NK-92 (cell line): Measurements from ENCODE around the gene RAB11FIP3.
"Not testable (repeated sequence)": the region's sequence is repeated elsewhere in the genome, so short reads cannot be mapped to it uniquely, and the experiment has no call there.

Experiments
- DNase-seq: peaks from one replicate; lab custom pipeline; 2025; ENCODE audit not compliant: unreplicated experiment; lab: John Stamatoyannopoulos, UW

RAB11FIP3 gene, protein sequence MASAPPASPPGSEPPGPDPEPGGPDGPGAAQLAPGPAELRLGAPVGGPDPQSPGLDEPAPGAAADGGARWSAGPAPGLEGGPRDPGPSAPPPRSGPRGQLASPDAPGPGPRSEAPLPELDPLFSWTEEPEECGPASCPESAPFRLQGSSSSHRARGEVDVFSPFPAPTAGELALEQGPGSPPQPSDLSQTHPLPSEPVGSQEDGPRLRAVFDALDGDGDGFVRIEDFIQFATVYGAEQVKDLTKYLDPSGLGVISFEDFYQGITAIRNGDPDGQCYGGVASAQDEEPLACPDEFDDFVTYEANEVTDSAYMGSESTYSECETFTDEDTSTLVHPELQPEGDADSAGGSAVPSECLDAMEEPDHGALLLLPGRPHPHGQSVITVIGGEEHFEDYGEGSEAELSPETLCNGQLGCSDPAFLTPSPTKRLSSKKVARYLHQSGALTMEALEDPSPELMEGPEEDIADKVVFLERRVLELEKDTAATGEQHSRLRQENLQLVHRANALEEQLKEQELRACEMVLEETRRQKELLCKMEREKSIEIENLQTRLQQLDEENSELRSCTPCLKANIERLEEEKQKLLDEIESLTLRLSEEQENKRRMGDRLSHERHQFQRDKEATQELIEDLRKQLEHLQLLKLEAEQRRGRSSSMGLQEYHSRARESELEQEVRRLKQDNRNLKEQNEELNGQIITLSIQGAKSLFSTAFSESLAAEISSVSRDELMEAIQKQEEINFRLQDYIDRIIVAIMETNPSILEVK

DNA sequence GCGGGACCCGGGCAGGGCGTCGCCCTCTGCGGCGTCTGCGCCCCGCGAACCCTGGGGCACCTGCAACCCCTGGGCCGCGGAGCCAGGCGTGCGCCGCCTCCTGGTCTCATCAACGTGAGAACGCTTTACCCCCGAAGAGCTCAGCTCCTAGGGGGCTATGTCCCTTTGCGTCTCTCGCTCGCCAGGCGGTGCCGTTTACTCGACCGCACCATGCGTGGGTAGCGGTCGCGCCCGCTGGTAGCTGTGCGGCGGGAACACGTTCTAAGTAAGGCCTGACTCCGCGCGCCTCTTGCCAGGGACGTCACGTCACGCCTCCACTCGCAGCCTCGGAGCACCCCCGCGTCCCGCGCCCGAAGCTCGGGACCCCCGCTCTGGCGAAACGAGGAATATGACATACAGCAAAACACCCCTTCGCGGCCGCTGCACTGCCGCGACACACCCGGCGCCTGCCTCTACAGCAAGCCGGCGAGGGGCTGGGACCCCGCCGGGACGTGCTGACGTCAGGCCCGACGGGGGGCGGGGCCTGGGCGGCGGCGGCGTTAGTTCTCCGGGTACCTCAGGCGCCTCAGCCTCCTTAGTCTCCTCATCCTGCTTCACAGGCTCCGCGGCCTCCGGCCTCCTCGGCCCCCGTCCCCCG lies at the start of gene RAB11FIP3:
TSS of gene RAB11FIP3 (plus strand) at position 568 of the 637 bp plus-strand sequence. CDS start 358 bp downstream, outside the sequence.
- no peak for DNase-seq

DNA sequence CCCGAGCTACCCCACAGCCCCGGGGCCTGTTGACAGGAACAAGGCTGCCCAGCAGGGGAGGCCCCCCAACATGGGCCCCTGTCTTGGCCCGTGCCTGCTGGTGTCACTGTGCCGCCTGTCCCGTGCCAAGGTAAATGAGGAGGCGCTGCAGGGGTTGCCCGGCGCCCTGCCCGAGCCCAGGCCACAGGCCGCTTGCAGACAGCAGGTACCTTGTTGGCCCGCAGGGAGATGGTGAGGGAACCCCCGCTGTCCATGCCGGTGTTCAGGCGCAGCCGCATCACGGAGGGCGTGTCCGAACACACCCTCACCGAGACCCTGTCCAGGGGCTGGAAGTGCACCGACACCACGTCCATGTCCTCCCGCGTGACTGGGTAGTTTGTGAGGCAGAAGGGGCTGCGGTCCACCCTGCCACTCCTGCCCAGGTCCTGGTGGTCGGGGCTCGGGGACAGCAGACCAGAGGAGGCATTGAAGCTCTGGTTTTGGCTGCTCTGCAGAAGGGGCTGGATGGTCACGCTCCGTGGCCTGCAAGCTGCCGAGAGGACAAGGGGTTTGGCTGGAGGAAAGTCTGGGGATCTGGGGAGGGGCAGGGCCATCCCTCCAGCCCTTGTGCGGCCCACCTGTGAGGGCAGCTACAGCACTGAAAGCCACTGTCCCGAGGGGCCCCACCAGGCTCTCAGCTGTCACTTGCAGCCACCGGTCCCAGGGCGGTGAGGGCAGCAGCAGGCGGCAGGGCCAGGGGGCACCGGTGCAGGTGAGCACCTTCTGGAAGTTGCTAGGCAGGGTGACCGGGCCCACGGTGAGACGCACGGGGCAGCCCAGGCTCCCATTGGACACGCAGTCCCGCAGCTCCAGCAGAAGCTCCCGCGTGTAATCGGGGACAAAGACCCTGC lies 49.3 kb upstream of the RAB11FIP3 start:
- DNase-seq, result no peak

DNA sequence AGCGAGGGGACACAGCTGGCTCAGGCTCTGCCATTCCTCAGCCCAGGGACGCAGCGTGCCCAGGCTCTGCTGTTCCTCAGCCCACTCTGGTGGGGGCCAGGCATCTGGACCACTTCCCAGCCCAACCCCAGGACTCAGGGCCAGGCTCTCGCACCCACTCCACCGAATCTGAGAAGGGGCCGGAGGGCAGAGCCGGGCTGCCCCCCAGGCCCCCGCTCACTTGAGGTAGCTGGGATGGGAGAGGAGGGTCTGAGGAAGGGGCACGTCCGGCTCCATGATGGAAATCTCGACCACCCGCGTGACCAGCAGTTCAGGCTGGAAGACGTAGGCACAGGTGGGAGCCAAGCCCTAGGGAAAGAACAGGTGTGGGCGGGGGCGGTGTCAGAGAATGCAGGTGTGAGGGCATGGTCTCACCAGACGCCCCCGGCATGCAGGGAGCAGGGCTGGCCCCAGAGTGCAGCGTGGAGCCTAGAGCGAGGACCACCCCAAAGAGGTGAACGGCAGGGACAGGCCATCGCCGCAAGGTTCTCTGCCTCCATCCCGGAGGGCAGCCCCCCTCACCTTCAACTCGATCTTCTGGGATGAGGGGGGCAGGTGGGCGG lies 48.5 kb upstream of the RAB11FIP3 start:
- no peak for DNase-seq

DNA sequence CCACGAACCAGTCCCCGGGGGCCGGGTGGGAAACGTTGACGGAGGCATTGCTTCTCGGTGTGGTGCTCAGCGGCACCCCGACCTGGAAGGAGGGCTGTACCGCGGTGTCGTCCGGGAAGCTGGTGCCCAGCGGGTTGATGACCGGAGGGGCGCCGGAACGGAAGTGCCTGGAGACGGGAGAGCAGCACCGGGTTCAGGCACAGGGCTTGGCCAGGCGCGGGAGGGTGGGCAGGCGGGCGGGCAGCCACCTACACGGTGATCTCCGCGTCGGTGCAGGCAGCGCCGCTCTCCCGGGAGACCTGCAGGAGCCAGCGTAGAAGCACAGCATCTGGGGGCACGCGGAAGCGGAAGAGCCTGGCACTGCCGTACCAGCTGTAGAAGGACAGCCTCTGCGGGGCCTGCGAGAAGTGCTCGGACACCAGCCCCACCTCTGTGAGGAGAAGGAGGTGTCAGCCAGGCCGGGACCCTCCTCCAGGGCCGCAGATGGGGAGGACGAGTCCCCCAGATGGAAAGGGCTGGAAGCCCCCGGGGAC lies 48.0 kb upstream of the RAB11FIP3 start:
- DNase-seq, result no peak

DNA sequence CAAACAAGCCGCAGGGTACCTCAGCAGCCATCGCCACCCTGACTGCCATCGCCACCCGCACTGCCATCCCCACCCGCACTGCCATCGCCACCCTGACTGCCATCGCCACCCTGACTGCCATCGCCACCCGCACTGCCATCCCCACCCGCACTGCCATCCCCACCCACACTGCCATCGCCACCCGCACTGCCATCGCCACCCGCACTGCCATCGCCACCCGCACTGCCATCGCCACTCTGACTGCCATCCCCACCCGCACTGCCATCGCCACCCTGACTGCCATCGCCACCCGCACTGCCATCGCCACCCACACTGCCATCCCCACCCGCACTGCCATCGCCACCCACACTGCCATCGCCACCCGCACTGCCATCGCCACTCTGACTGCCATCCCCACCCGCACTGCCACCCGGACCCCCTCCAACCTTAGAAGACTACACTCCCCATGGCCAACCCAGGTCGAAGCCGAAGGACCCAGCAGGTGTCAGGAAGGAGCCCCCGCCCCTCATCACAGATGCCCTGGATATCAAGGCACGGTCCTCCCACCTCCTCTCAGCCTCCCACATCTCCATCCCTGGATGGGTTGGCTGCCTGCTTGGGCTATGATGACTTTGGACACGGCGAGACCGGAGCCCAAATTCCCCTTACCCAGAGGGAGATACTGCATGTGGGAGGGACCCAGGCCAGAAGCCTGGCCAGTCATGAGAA lies 47.2 kb upstream of the RAB11FIP3 start:
- not testable (repeated sequence) for DNase-seq

DNA sequence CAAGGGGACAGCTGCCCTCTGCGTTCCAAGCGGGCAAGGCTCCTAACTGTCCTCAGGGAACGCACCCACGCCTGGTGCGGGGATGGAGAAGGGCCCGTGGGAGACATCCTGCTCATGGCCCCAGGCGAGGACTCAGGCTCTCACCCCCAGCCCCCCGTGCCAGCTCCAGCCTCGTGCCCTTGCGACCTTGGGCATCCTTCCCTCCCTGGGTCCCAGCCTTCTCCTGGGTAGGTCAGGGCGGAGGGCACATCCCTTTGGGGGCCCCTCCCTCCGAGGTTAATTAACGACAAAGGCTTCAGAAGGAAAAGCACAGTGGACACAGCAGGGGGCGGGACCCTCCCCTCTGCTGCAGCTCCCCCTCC lies 46.6 kb upstream of the RAB11FIP3 start:
- DNase-seq, result no peak

DNA sequence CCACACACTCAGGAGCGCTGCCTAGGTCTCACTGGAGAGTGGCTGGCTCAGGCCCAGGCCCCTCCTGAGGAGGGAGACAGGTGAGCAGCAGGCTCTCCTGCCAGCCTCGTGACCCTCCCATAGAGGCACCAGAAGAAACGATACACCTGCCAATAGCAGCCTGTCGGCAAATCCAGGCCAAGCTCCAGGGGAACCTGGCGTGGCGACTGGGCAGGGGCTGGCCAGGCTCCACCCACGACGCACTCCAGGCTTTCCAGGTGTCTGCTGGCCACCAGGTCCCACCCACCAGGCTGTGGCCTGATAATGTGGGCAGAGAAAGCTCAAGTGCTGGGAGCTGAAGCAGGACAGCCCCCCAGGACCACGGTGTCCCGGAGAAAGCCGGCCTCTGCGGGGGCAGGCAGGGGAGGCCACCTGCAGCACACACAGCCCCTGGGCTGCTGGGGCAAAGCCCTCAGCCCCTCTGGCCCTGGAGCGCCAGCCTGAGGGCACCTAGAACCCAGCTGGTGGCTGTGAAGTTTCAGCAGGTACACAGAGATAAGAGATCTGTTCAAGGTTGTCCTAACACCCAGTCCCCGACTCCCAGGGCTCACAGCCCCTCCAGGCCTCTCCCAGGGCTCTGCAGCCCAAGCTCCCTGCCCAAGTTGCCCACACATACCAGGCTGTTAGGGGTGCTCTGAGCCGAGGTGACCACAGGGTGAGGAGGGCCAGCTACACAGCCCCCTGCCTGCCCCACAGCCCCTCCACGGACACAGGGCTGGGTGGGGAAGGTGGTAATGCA lies 46.1 kb upstream of the RAB11FIP3 start:
- no peak for DNase-seq

DNA sequence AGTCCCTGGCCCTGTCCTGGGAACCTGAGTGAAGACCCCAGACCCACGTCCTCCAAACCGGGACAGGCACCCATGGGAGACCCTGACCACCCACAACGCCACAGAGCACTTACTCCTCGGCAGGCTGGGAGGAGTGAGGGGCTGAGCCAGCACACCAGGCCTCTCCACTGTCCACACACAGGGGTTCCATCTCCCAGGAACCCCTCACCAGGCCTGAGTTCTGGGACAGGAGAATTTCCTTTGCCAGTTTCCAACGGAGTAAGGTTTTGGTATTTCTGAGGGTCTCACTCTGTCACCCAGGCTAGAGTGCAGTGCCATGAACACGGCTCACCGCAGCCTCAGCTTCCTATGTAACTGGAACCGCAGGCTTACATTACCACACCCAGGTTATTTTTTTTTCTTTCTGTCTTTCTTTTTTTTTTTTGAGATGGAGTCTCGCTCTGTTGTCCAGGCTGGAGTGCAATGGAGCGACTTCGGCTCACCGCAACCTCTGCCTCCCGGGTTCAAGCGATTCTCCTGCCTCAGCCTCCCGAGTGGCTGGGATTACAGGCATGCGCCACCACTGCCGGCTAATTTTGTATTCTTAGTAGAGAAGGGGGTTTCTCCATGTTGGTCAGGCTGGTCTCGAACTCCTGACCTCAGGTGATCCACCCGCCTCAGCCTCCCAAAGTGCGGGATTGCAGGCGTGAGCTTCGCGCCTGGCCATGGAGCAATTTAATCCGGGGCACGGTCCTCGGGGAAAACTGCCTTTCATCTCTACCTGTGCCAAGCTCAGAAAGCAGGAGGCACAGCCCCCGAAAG lies 45.3 kb upstream of the RAB11FIP3 start:
- no peak for DNase-seq

DNA sequence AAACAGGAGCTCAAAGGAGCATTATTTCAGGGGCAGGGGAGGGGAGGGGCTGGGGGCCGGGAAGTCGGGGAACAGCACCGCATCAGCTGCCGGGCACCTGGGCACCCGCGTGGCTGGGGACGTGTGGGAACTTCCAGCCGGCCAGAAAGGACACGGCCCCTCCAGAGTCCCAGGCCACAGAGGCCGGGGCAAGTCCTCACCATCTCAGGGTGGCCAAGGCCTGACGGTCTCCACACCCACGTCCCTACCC lies 44.8 kb upstream of the RAB11FIP3 start:
- no peak for DNase-seq

DNA sequence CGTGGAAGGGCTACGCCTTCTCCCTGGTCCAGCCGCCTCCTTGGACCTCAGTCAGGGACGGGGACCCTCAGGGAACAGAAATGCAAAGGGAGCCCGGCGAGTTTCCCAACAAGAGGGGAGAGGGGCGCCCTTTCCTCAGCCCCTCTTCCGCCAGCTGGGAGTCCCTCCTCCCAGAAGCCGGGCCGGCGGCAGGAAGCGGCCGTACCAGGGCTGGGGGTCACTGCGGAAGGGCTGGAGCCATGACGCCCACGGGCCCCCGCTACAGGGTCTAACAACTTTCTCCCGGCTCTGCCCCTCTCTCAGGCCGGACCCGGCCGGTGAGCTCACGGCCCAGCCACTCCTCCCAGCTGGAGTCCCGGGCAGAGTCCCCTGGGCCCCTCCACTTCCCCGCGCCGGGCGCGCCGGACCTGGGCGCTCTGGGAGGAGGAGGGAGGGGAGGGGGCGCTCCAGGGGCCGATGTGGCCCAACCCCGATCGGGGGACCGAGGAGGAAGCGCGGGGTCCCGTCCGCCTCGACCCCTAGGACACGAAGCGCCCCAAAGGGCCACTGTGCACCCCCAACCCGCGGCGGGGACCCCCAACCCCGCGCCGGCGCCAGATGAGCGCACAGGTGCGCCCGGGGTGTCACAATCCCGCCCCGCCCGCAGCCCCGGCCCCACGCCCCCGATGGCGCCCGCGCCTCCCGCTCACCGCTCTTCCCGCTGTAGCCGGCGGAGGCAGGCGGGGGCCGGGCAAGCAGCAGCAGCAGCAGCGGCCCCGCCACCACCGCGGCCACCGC lies 44.2 kb upstream of the RAB11FIP3 start:
- DNase-seq, result no peak

DNA sequence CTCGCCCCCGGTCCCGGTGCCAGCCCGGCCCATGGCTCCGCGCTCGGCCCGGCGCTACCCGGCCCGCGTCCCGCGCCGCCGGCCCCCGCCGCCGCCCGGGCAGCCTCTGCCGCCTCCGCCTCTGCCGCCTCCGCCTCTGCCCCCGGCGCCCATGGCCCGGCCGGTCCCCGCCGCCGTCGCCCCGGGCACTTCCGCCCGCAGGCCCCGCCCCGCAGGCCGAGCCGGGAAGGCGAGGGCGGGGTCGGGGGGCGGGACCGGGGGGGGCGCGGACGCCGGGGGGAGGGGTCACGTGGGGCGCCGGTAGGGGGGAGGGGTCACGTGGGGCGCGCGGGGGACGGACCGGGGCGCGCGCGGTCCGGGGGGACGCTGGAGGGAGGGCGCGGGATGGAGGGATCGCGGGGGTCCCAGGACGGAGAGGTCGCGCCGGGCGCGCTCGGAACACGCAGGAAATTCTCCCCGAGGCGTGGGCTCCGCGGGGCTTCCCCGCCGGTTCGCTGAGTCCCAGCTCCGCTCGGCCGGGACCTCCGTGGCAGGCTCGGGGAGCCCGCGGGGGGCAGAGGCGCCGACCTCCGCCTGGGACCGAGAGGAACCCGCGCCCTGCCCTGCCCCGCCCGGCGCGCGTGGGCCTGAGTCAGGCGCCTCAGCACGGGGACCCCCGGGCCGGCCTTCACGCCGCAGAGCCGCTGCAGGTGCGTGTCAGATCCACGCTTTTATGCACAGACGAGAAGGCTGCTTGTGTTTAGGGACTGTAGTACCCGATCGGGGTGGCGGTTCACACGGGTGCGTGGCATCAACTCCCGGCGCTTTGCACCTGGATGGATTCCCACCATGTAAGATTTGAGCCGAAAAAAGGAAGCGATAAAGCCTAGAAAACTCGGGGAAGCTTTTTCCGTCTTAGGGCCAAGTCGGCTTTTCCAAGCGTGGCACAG lies 43.4 kb upstream of the RAB11FIP3 start, which contains the start of gene PGAP6:
TSS of gene PGAP6 (minus strand) at position 190 of the 929 bp plus-strand sequence. CDS start at position 33, 157 bp downstream.
- DNase-seq, result no peak

DNA sequence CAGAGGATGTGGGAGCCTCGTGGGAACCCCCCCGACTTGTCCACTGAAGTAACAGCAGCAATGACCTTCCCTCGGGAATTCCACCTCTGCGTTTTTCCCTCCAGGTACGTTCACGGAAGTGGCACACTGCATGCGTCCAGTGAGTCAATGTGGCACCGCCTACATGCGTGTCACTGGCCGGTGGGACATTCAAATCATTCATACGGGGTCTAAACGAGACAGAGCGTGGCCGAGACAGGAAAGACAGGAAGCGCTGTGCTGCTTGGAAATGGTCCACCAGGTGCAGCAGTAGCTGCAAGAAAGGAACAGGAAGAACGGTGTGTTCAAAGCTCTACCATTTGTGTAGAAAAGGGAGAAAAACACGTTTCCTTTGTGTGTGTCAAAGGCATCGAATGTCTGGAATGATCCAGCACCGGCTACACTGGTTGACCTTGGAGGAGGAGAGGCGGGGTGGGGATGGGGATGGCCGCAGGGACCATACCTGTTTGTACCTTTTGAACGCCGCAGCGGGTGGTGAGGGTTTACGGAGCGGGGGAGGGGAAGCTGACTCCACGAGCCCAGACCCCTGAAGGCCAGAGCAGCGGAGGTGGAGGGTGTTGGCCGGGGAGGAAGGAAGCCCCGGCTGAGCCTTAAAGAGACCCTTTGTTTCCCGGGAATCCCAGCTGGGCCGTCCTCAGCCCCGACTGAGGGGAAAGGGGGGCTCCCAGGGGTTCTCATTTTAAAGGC lies 42.0 kb upstream of the RAB11FIP3 start:
- no peak for DNase-seq

DNA sequence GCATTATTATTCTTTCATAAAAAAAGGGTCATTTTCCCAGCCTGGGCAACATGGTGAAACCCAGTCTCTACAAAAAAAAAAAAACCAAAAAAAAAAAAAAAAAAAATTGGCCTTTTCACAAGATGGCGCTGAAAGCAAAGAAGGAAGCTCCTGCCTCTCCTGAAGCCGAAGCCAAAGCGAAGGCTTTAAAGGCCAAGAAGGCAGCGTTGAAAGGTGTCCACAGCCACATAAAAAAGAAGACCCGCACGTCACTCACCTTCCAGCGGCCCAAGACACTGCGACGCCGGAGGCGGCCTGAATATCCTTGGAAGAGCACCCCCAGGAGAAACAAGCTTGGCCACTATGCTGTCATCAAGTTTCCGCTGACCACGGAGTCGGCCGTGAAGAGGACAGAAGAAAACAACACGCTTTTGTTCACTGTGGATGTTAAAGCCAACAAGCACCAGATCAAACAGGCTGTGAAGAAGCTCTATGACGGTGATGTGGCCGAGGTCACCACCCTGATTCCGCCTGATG lies 38.8 kb upstream of the RAB11FIP3 start:
- DNase-seq, result no peak

DNA sequence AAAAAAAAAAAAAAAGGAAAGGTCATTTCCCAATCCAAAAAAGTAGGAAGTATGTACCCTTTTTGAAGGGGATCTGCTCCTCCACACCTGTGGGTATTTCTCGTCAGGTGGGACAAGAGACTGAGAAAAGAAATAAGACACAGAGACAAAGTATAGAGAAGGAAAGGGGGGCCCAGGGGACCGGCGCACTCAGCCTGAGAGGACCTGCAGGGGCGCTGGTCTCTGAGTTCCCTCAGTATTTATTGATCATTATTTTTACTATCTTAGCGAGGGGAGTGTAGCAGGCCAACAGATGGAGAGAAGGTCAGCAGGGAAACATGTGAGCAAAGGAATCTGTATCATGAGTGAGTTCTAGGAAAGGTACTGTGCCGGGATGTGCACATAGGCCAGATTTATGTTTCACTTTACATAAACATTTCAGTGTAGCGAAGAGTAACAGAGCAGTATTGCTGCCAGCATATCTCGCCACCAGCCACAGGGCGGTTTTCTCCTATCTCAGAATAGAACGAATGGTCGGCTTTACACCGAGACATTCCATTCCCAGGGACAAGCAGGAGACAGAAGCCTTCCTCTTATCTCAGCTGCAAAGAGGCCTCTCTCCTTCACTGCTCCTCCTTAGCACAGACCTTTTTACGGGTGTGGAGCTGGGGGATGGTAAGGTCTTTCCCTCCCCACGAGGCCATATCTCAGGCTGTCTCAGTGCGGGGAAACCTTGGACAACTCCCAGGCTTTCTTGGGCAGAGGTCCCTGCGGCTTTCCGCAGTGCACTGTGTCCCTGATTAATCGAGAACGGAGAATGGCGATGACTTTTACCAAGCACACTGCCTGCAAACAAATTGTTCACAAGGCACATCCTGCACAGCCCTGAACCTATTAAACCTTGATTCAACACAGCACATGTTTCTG lies 37.4 kb upstream of the RAB11FIP3 start:
- not testable (repeated sequence) for DNase-seq
